IPS-20b (cell line): ENCODE results near the gene CFAP70.
"Not testable (repeated sequence)": the region's sequence is repeated elsewhere in the genome, so short reads cannot be mapped to it uniquely, and the experiment has no call there.

Experiments
- H3K27ac ChIP-seq: one replicate; pipeline ENCODE4 v1.5.1; 2013; ENCODE audit warnings: low read length
- H3K27me3 ChIP-seq: 2 replicates; pipeline ENCODE4 v1.6.1; 2013; ENCODE audit warnings: mild to moderate bottlenecking, low read length, inconsistent platforms; ENCODE audit not compliant: insufficient read depth
- H3K36me3 ChIP-seq: 2 replicates; pipeline ENCODE4 v1.6.1; 2013; ENCODE audit warnings: low read depth, mild to moderate bottlenecking, inconsistent platforms, low read length, moderate library complexity; ENCODE audit not compliant: insufficient read depth
- H3K4me1 ChIP-seq: 2 replicates; pipeline ENCODE4 v1.6.1; 2013; ENCODE audit warnings: mild to moderate bottlenecking, control low read depth, inconsistent platforms, low read length, moderate library complexity; ENCODE audit not compliant: insufficient read depth
- H3K4me3 ChIP-seq: 2 replicates; pipeline ENCODE4 v1.5.1; 2013; ENCODE audit warnings: mild to moderate bottlenecking, low read length, inconsistent platforms
- H3K9ac ChIP-seq: 2 replicates; pipeline ENCODE4 v1.6.1; 2013; ENCODE audit warnings: low read depth, mild to moderate bottlenecking, inconsistent platforms, low read length, moderate library complexity
- H3K9me3 ChIP-seq: 2 replicates; pipeline ENCODE4 v1.6.1; 2013; ENCODE audit warnings: mild to moderate bottlenecking, low read depth, low read length, inconsistent platforms; ENCODE audit not compliant: insufficient read depth

CFAP70 gene

DNA sequence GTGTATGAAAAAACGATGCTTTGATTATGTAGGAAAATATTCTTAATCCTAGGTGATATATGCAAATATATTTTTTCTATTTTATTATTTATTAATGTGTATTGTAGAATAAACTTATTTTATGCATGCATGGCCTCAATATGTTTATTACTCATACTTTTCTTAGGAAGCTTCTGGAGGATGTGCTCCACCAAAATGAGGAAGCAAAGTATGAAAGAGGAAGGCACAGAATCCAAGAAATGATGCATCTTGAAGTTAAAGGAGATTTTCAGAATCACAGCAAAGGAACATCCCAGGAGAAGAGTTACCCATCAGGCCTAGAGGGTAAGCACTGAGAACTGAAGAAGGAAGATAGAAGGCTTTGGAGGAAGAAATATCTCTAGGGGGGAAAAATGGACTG is 71.2 kb downstream of the CFAP70 start:
- H3K4me3 ChIP-seq = no peak overlapping the region
- peaks cover 10% of the 10 kb centered on the region; the same call in 1 of the 2 replicates for H3K9me3 ChIP-seq
- no peaks in the 10 kb centered on the region for H3K4me1 ChIP-seq

DNA sequence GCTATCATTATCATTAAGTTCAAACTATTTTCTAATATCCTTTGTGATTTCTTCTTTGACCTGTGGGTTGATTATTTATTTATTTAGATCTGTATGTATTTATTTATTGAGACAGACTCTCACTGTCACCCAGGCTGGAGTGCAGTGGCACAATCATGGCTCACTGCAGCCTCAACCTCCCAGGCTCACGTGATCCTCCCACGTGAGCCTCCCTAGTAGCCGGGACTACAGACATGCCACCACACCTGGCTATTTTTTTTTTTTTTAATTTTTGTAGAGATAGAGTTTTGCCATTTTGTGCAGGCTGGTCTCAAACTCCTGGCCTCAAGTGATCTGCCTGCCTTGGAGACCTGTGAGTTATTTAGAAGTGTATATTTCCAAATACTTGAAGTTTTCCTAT is 77.6 kb downstream of the CFAP70 start:
- Histone ChIP-seq H3K27me3 (no peaks in the 10 kb centered on the region), H3K27ac (no peak overlapping the region), H3K9ac (no peak overlapping the region), H3K36me3 (no peaks in the 10 kb centered on the region), H3K4me1 (no peaks in the 10 kb centered on the region), H3K4me3 (no peak overlapping the region), H3K9me3 (no peaks in the 10 kb centered on the region)

More for the DNA sequence above, 71.2 kb downstream of the CFAP70 start:
- Histone ChIP-seq H3K9ac (no peak overlapping the region), H3K27ac (no peak overlapping the region), H3K36me3 (no peaks in the 10 kb centered on the region), H3K27me3 (no peaks in the 10 kb centered on the region)

DNA sequence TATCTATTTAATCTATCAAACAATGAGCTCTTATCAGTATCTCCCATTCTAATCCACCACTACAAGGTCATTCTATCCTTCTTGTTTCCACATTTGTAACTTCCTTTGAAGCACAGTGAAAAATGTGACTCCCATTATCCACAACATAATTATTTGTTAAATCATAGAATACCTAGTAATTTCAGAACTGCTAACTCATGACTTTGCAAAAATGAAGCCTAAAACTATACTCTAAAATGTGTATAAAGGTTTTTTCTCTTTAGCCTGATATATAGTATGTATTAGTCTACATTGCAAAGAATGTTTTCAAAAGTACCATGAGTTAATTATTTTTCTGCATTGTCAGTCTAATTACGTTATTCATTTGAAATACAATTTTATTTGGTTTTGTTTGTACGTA is 94.2 kb downstream of the CFAP70 start:
- no peak overlapping the region for H3K4me3 ChIP-seq
- H3K27me3 ChIP-seq = no peaks in the 10 kb centered on the region
- H3K4me1 ChIP-seq = no peaks in the 10 kb centered on the region
- H3K27ac ChIP-seq = no peak overlapping the region
- H3K9ac ChIP-seq = no peak overlapping the region
- no peaks in the 10 kb centered on the region for H3K36me3 ChIP-seq
- peaks cover 9% of the 10 kb centered on the region; the same call in 1 of the 2 replicates for H3K9me3 ChIP-seq

DNA sequence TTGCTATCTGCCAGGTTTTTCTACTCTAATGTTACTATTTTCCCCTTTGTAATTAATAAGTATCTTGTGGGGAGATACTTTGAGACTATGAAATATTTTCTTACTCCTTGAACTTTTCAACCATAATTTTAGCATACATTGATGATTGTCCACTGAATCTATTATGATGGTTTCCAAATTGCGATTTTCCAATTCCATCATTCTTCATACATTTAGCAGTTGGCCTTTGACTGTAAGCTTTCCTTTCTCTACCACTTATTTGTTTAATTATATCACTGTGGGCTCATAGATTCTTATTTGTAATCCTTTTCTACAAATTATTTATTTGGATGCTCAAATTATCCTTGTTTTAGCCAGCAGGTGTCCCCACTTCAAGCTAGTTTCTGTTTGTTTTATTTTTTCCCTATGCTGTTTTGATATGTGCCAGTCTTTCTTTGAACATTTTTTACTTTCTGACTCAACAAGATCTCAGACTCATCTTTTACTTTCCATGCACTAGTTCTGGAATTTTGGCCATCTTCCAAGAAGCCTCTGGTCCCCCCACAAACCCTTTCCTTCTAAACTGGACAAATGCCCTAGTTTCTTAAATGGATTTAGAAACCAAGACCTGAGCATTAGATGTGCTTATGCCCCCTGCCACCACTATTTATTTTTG is 94.8 kb downstream of the CFAP70 start:
- Histone ChIP-seq H3K9ac (no peak overlapping the region), H3K4me3 (no peak overlapping the region), H3K36me3 (no peaks in the 10 kb centered on the region), H3K4me1 (no peaks in the 10 kb centered on the region), H3K9me3 (peaks cover 13% of the 10 kb centered on the region; the same call in 1 of the 2 replicates), H3K27ac (no peak overlapping the region), H3K27me3 (no peaks in the 10 kb centered on the region)

DNA sequence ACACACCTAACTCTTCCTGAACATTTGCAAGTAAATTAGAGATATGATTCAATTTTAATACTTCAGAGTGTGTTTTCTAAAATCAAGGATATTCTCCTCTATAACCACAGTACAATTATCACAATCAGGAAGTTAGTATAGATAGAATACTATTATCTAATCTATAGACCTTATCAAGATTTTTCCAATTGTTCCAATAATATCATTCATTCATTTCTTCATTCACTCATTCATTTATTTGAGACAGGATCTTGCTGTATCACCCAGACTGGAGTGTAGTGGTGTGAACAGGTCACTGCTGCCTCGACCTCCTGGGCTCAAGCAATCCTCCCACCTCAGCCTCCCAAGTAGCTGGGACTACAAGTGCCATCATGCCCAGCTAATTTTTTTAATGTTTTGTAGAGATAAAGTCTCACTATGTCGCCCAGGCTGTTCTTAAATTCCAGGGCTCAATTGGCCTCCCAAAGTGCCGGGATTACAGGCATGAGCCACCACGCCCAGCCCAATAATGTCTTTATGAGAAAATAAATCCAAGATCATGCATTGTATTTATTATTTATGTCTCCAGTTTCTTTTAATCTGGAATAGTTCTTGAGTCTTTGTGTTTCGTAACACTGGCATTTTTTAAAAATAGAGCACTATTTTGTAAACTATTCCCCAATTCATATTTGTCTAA is 95.6 kb downstream of the CFAP70 start:
- Histone ChIP-seq H3K36me3 (no peaks in the 10 kb centered on the region), H3K27me3 (no peaks in the 10 kb centered on the region), H3K4me1 (no peaks in the 10 kb centered on the region), H3K27ac (no peak overlapping the region), H3K4me3 (no peak overlapping the region), H3K9me3 (peaks cover 13% of the 10 kb centered on the region; the same call in 1 of the 2 replicates), H3K9ac (no peak overlapping the region)

DNA sequence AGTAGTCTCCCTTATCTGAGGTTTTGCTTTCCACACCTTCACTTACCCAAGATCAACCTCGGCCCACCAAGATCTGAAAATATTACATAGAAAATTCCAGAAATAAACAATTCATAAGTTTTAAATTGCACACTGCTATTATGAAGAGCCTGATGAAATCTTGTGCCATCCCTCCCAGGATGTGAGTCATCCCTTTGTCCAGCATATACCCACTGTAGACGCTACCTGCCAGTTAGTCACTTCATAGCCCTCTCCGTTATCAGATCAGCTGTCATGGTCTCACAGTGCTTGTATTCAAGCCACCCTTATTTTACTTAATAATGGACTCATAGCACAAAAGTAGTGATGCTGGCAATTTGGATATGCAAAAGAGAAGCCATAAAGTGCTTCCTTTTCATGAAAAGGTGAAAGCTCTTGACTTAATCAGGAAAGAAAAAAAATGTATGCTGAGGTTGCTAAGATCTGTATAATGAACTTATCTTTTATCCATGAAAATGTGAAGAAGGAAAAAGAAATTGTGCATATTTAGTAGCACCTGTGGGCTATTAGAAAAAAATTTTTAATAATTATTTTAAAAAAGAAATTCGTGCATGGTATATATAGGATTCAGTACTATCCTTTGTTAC is 96.4 kb downstream of the CFAP70 start:
- Histone ChIP-seq H3K27ac (no peak overlapping the region), H3K4me1 (no peaks in the 10 kb centered on the region), H3K9ac (no peak overlapping the region), H3K27me3 (no peaks in the 10 kb centered on the region), H3K9me3 (peaks cover 13% of the 10 kb centered on the region; the same call in 1 of the 2 replicates), H3K4me3 (no peak overlapping the region), H3K36me3 (no peaks in the 10 kb centered on the region)

DNA sequence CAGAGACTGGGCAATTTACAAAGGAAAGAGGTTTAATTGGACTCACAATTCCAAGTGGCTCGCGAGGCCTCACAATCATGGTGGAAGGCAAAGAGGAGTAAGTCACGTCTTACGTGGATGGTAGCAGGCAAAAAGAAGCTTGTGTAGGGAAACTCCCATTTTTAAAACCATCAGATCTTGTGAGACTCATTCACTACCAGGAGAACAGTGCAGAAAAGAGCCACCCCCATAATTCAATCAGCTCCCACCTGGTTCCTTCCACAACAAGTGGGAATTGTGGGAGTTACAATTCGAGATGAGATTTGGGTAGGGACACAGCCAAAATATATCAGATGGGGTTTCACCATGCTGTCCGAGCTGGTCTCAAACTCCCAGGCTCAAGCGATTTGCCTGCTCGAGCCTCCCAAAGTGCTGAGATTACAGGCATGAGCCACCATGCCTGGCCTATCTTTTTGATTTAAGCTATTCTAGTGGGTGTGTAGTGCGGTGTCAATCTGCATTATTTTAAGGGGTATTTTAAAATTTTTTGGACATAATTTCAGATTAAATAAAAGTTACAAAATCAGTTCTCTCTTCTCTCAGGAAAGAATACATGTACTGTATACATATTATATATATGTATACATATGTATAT is 97.2 kb downstream of the CFAP70 start:
- Histone ChIP-seq H3K36me3 (no peaks in the 10 kb centered on the region), H3K4me3 (no peak overlapping the region), H3K4me1 (no peaks in the 10 kb centered on the region), H3K9me3 (peaks cover 13% of the 10 kb centered on the region; the same call in 1 of the 2 replicates), H3K27me3 (no peaks in the 10 kb centered on the region), H3K27ac (no peak overlapping the region), H3K9ac (no peak overlapping the region)

DNA sequence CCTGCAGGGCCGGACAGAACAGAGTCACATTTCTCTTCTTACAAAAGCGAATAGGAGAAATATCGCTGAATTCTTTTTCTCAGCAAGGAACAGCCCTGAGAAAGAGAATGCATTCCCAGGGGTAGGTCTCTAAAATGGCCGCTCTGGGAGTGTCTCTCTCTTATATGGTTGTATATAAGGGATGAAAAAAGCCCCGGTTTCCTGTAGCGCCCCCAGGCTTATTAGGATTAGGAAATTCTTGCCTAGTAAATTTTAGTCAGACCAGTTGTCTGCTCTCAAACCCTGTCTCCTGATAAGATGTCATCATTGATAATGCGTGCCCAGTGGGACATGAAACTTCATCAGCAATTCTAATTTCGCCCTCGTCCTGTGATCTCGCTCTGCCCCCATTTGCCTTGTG is 100.1 kb downstream of the CFAP70 start:
- peaks cover 13% of the 10 kb centered on the region; the same call in 1 of the 2 replicates for H3K9me3 ChIP-seq
- H3K27ac ChIP-seq, H3K9ac ChIP-seq, H3K4me3 ChIP-seq, H3K36me3 ChIP-seq, H3K27me3 ChIP-seq, H3K4me1 ChIP-seq: not testable (repeated sequence)

DNA sequence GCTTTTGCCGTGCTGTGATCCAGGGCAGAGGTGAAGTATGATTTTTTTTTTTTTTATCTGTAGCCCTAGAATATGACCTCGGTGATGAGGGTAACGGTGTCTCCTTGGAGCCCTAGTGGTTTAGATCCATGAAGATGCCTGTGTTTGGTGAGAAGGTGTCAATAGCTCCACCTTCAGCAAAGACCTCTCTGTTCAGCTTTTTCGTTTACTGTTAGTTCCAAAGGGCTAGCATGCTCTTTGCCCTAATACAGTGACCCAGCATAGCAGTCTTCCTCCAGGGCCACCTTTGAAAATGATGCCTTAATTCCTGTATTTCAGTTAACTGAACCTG is 105.5 kb downstream of the CFAP70 start:
- H3K4me1 ChIP-seq = no peaks in the 10 kb centered on the region
- H3K9me3 ChIP-seq = no peaks in the 10 kb centered on the region
- no peaks in the 10 kb centered on the region for H3K27me3 ChIP-seq
- H3K9ac ChIP-seq = peak overlapping the region; percentile 94
- H3K4me3 ChIP-seq = peak overlapping the region; percentile 91
- peaks cover 26% of the 10 kb centered on the region for H3K36me3 ChIP-seq
- peak overlapping the region; percentile 92 for H3K27ac ChIP-seq

DNA sequence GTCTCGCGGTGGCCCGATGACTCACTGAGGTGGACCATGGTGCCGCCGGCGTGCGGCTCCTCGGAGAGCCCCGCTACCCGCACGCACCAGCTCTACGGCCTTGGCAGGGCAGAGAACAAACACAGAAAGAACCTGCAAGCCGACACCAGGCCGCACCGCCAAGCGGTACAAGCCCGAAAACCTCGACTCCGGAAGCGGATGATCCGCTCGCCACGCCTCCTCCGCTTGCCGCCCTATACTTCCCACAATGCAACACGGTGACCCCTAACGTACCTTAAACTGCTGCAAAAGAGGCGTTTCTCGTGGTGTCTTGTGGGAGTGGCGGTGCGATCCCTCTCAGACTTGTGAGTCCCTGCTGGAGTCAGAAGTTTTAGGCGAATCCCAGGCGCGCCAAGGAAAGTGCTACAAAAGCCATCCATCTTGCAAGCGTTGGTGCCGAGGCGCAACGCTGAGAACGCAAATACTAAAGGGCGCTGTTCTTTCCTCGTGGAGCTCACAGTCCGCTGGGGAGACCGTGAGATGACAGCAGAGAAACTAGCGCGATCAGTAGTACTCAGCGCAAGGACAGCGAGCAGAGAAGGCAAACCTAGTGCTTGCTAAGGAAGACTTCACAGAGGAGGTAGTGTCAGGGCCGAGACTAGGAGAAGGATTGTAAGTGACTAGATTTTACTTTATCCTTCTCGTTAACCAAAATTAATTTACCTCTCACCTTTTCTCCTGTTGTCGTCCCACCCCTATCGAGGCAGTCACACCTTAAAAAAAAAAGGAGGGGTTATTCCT is 106.0 kb downstream of the CFAP70 start, which contains the start of gene MRPS16:
Gene MRPS16, minus strand, starts transcription at position 200 of the 780 bp plus-strand sequence. Its CDS starts 162 bp downstream, at position 38.
- Histone ChIP-seq H3K27ac (peak within 1 kb of the TSS; percentile 92), H3K27me3 (no peaks in the 10 kb centered on the region), H3K4me1 (peaks cover 4% of the 10 kb centered on the region; the same call in 1 of the 2 replicates), H3K36me3 (peaks cover 32% of the 10 kb centered on the region), H3K9ac (peak within 1 kb of the TSS; percentile 94), H3K4me3 (peak within 1 kb of the TSS; percentile 91), H3K9me3 (no peaks in the 10 kb centered on the region)
